Esophagus muscularis mucosa (tissue), 4 donors: ENCODE measurements around the gene TMEM61. TPM values are rescaled to one million over a fixed set of nuclear protein-coding genes. Genes with fewer than 3 reads are reported as not detected.

Experiments used
- DNase-seq: peaks from one replicate; pipeline ENCODE4 v3.0.0-alpha.2; 2017; ENCODE audit errors: extremely low spot score
- H3K27ac ChIP-seq, 4 donors: fragments of 200-600 bp; sonication (generic); replicated peaks in 1 of 4; 1 replicate in 3 of 4; 2 replicates in 1 of 4; pipeline ENCODE4 v1.5.1; 2016 to 2019; ENCODE audit warnings: mild to moderate bottlenecking in 1 of 4
- H3K27me3 ChIP-seq, 4 donors: fragments of 200-600 bp; sonication (generic); one replicate each; pipeline versions ENCODE4 v1.5.1 to v1.6.0; 2016 to 2019
- H3K36me3 ChIP-seq, 4 donors: fragments of 200-600 bp; sonication (generic); one replicate each; pipeline ENCODE4 v1.5.1; 2016 to 2019
- H3K4me1 ChIP-seq, 4 donors: fragments of 200-600 bp; sonication (generic); one replicate each; pipeline ENCODE4 v1.5.1; 2016 to 2019
- H3K4me3 ChIP-seq, 4 donors: fragments of 200-600 bp; sonication (generic); 1 replicate in 2 of 4; 2 replicates in 2 of 4; pipeline ENCODE4 v1.5.1; 2016 to 2019; ENCODE audit warnings: mild to moderate bottlenecking in 4 of 4, moderate library complexity in 1 of 4
- H3K9me3 ChIP-seq, 4 donors: fragments of 200-600 bp; sonication (generic); 1 replicate in 3 of 4; 2 replicates in 1 of 4; pipeline ENCODE4 v1.5.1; 2016 to 2019
- CTCF ChIP-seq, 3 experiments: fragments of 200-600 bp in 2 of 3; fragments of 450-650 bp in 1 of 3; sonication (generic) in 2 of 3; IDR thresholded peaks; one replicate each; pipeline ENCODE4 v1.5.1; 2017 to 2019; ENCODE audit warnings: antibody characterized with exemption in 3 of 3, mild to moderate bottlenecking in 2 of 3, moderate library complexity in 1 of 3
- EP300 ChIP-seq: sonication (generic); formaldehyde crosslinking; IDR thresholded peaks from one replicate; pipeline ENCODE4 v1.6.1; 2017; ENCODE audit warnings: antibody characterized with exemption
- POLR2A ChIP-seq: fragments of 450-650 bp; IDR thresholded peaks from one replicate; pipeline ENCODE4 v1.6.1; 2017; ENCODE audit warnings: antibody characterized with exemption, moderate library complexity, mild to moderate bottlenecking, low read depth
- POLR2AphosphoS5 ChIP-seq, 2 donors: sonication (generic); formaldehyde crosslinking; IDR thresholded peaks; one replicate each; pipeline ENCODE4 v1.6.1; 2017; ENCODE audit warnings: antibody characterized with exemption in 2 of 2
- WGBS: methylation state at CpG from one replicate; pipeline ENCODE4 v1.1.5; 2018; 5-methylcytosine and 5-hydroxymethylcytosine counted together
- intact Hi-C: fragments of 100-400 bp; cut with DNase I; formaldehyde crosslinking; loops from one replicate; pipeline ENCODE4 v1.15.1; 2023
- total RNA-seq, 4 donors: library from RNA; depleted of rRNA; stranded (reverse); fragments of >200 nt; gene quantifications; one replicate each; pipeline versions ENCODE4 v1.1.0 to v1.2.1, GENCODE V29; 2016

The TMEM61 gene
- total RNA-seq, 4 donors from 2014 or later: 0.66 to 2.5 (median 0.84) TPM; not detected in 1

- no peak overlapping the region for H3K27ac ChIP-seq
- H3K4me3 ChIP-seq: no peak overlapping the region
- H3K9me3 ChIP-seq: no peaks in the 10 kb centered on the region
- no peaks in the 10 kb centered on the region for H3K36me3 ChIP-seq
- TF ChIP-seq CTCF (IDR thresholded peaks at IDR 0.05) (no peak), POLR2A (no peak), POLR2AphosphoS5 (IDR thresholded peaks at IDR 0.05) (no peak), EP300 (no peak)
- no peak for DNase-seq
- peaks cover 0 to 67% (median 8%) of the 10 kb centered on the region in 4 donors for H3K27me3 ChIP-seq
- intact Hi-C loops: no loop called here
- peaks cover 0 to 16% (median 14%) of the 10 kb centered on the region in 4 donors for H3K4me1 ChIP-seq
These were observed 2.3 kb downstream of the TMEM61 start for GRCh38 chr1:54982739-54983138.

- intact Hi-C loops: no loop called here
- no peak for DNase-seq
These were observed 3.9 kb downstream of the TMEM61 start for GRCh38 chr1:54984131-54984842.

GRCh38 chr1:54985556-54985955 is 5.1 kb downstream of the TMEM61 start:
- DNase-seq: no peak
- Histone ChIP-seq H3K27me3 (peaks cover 0 to 38% (median 4%) of the 10 kb centered on the region in 4 donors), H3K4me1 (peaks cover 0 to 19% (median 17%) of the 10 kb centered on the region in 4 donors), H3K36me3 (no peaks in the 10 kb centered on the region), H3K27ac (no peak overlapping the region), H3K4me3 (no peak overlapping the region), H3K9me3 (no peaks in the 10 kb centered on the region)
- intact Hi-C loops: no loop called here
- TF ChIP-seq EP300: no peak
- no peak for TF ChIP-seq POLR2A
- no peak for TF ChIP-seq CTCF (IDR thresholded peaks at IDR 0.05)
- no peak for TF ChIP-seq POLR2AphosphoS5 (IDR thresholded peaks at IDR 0.05)
- 86% methylated on average over 5 of the region's 5 CpGs for WGBS

More at GRCh38 chr1:54984131-54984842, 3.9 kb downstream of the TMEM61 start:
- whole genome bisulfite sequencing: 63% methylated on average over 7 of the region's 7 CpGs
- Histone ChIP-seq H3K27ac (no peak overlapping the region), H3K36me3 (no peaks in the 10 kb centered on the region), H3K4me3 (no peak overlapping the region), H3K4me1 (peaks cover 0 to 16% (median 14%) of the 10 kb centered on the region in 4 donors), H3K27me3 (peaks cover 0 to 51% (median 8%) of the 10 kb centered on the region in 4 donors), H3K9me3 (no peaks in the 10 kb centered on the region)
- no peak for TF ChIP-seq POLR2AphosphoS5 (IDR thresholded peaks at IDR 0.05)
- TF ChIP-seq POLR2A: no peak
- TF ChIP-seq EP300: no peak
- TF ChIP-seq CTCF (IDR thresholded peaks at IDR 0.05): no peak

GRCh38 chr1:54986025-54986424 is 5.6 kb downstream of the TMEM61 start:
- H3K4me3 ChIP-seq: no peak overlapping the region
- no peaks in the 10 kb centered on the region for H3K9me3 ChIP-seq
- peaks cover 0 to 15% (median 12%) of the 10 kb centered on the region in 4 donors for H3K4me1 ChIP-seq
- no peaks in the 10 kb centered on the region for H3K36me3 ChIP-seq
- no peak overlapping the region for H3K27ac ChIP-seq
- intact Hi-C loops: no loop called here
- 79% methylated on average over 12 of the region's 15 CpGs for WGBS
- TF ChIP-seq EP300: no peak
- no peak for TF ChIP-seq POLR2A
- no peak for TF ChIP-seq CTCF (IDR thresholded peaks at IDR 0.05)
- TF ChIP-seq POLR2AphosphoS5 (IDR thresholded peaks at IDR 0.05): no peak
- DNase-seq: no peak
- H3K27me3 ChIP-seq: peaks cover 0 to 34% (median under 1%) of the 10 kb centered on the region in 4 donors

- no peak for TF ChIP-seq CTCF (IDR thresholded peaks at IDR 0.05)
- TF ChIP-seq POLR2AphosphoS5 (IDR thresholded peaks at IDR 0.05): no peak
- TF ChIP-seq POLR2A: no peak
- no peak for TF ChIP-seq EP300
- 97% methylated on average over 3 of the region's 3 CpGs for WGBS
- H3K9me3 ChIP-seq: no peaks in the 10 kb centered on the region
- no peak overlapping the region for H3K4me3 ChIP-seq
- no peaks in the 10 kb centered on the region for H3K36me3 ChIP-seq
- no peak for DNase-seq
- intact Hi-C loops: no loop called here
- no peak overlapping the region for H3K27ac ChIP-seq
- peaks cover 0 to 30% (median 0%) of the 10 kb centered on the region in 4 donors for H3K27me3 ChIP-seq
- H3K4me1 ChIP-seq: peaks cover 0 to 13% (median 10%) of the 10 kb centered on the region in 4 donors
These were observed 6.1 kb downstream of the TMEM61 start for GRCh38 chr1:54986533-54986932.
